Coronary artery (tissue), 2 donors: ENCODE results near the gene CDC34.
"Not testable (repeated sequence)": the region's sequence is repeated elsewhere in the genome, so short reads cannot be mapped to it uniquely, and the experiment has no call there.

Experiments
- DNase-seq: peaks from one replicate; pipeline ENCODE4 v3.0.0-alpha.2; 2017; ENCODE audit warnings: low spot score
- H3K27ac ChIP-seq, 2 donors: fragments of 200-600 bp; sonication (generic); one replicate each; pipeline ENCODE4 v1.5.1; 2016 to 2019
- H3K4me3 ChIP-seq: fragments of 200-600 bp; sonication (generic); 2 replicates; pipeline ENCODE4 v1.5.1; 2016; ENCODE audit warnings: mild to moderate bottlenecking, moderate library complexity
- TF ChIP-seq, protein P1 (sequence below): fragments of 200-600 bp; sonication (generic); IDR thresholded peaks from one replicate; pipeline ENCODE4 v1.5.1; 2019; ENCODE audit warnings: antibody characterized with exemption

Gene CDC34

GRCh38 chr19:582497-583197 lies 51.1 kb downstream of the CDC34 start:
- Histone ChIP-seq H3K27ac (no peak overlapping the region), H3K4me3 (no peak overlapping the region)
- TF ChIP-seq, protein P1, sequence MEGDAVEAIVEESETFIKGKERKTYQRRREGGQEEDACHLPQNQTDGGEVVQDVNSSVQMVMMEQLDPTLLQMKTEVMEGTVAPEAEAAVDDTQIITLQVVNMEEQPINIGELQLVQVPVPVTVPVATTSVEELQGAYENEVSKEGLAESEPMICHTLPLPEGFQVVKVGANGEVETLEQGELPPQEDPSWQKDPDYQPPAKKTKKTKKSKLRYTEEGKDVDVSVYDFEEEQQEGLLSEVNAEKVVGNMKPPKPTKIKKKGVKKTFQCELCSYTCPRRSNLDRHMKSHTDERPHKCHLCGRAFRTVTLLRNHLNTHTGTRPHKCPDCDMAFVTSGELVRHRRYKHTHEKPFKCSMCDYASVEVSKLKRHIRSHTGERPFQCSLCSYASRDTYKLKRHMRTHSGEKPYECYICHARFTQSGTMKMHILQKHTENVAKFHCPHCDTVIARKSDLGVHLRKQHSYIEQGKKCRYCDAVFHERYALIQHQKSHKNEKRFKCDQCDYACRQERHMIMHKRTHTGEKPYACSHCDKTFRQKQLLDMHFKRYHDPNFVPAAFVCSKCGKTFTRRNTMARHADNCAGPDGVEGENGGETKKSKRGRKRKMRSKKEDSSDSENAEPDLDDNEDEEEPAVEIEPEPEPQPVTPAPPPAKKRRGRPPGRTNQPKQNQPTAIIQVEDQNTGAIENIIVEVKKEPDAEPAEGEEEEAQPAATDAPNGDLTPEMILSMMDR, result no peak
- no peak for DNase-seq

DNA sequence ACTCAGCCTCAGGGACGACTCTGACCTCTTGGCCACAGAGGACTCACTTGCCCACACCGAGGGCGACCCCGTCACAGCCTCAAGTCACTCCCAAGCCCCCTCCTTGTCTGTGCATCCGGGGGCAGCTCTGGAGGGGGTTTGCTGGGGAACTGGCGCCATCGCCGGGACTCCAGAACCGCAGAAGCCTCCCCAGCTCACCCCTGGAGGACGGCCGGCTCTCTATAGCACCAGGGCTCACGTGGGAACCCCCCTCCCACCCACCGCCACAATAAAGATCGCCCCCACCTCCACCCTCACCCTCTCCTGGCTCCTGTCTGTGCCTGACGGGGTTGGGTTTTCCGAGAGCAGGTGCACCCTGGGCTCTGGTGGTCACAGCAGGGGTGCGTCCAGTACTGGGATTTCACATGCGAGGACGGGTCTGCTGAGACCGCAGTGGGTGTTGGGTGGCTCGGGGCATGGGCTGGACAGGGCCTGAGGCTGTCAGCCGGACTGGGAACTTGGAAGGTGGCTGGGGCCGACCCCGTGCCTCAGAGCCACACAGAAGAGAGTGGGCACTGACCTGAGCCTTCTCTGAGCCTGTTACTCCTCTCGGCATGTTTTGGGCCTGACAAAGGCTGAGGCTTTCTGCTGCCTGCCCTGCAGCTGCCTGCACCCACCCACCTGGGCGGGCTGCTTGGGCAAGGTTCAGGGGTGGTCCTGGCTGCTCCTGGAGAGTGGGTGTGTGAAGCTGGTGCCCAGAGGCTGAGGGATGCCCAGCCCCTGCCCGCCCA lies 51.8 kb downstream of the CDC34 start:
- H3K27ac ChIP-seq, result no peak overlapping the region

DNA sequence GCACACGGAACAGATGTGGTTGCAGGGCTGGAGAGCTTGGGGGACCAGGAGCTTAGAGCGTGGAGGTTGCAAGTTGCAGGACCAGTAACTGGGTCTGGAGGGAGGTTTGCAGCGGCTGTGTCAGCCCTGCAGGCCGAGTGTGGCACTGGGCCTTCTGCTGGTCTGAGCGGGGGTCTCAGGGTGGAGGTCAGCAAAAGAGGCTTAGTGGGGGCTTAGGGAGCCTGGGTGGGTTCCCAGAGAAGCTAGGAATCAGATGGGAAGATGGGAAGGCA lies 52.3 kb downstream of the CDC34 start:
- TF ChIP-seq, protein P1, result no peak
- Histone ChIP-seq H3K27ac (no peak overlapping the region), H3K4me3 (no peak overlapping the region)
- no peak for DNase-seq

More for the DNA sequence above, 51.8 kb downstream of the CDC34 start:
- H3K4me3 ChIP-seq, result no peak overlapping the region
- no peak for DNase-seq
- TF ChIP-seq, protein P1, result no peak

- H3K4me3 ChIP-seq, result no peak overlapping the region
- DNase-seq, result no peak
- TF ChIP-seq, protein P1, result peak; percentile 45
- H3K27ac ChIP-seq, result no peak overlapping the region
Measured at GRCh38 chr19:584240-585001, 52.9 kb downstream of the CDC34 start.

- not testable (repeated sequence) for DNase-seq, H3K27ac ChIP-seq, H3K4me3 ChIP-seq
Measured at GRCh38 chr19:585146-585545, 53.6 kb downstream of the CDC34 start.

- no peak for DNase-seq
- TF ChIP-seq, protein P1, result no peak
- no peak overlapping the region for H3K27ac ChIP-seq
- H3K4me3 ChIP-seq, result no peak overlapping the region
Measured at GRCh38 chr19:585551-586110, 54.1 kb downstream of the CDC34 start.

- no peak for DNase-seq
- peak overlapping the region; percentile 15 for H3K4me3 ChIP-seq
- TF ChIP-seq, protein P1, result no peak
- no peak overlapping the region for H3K27ac ChIP-seq
Measured at GRCh38 chr19:588093-588740, 56.7 kb downstream of the CDC34 start.
